Measurements from ENCODE around the gene MAPK7. TPM values are rescaled to one million over a fixed set of nuclear protein-coding genes. Genes with fewer than 3 reads are reported as not detected.

Gene MAPK7
- total RNA-seq, 2 experiments from 2014 or later: 25.1 to 27.1 TPM

- H3K4me3 Mint-ChIP-seq: no peak overlapping the region
- ATAC-seq (no peak), DNase-seq (no peak)
- intact Hi-C loops (cut with micrococcal nuclease): no loop called here
- no peak overlapping the region for H3K27ac Mint-ChIP-seq
- no peaks in the 10 kb centered on the region for H3K36me3 Mint-ChIP-seq (ENCODE audit: low read depth)
- H3K9me3 Mint-ChIP-seq: no peaks in the 10 kb centered on the region
- H3K4me1 Mint-ChIP-seq (ENCODE audit: low read depth): peaks cover 24% of the 10 kb centered on the region
- H3K27me3 Mint-ChIP-seq: peaks cover 4% of the 10 kb centered on the region
- ChIA-PET CTCF (interaction anchor here (0.6 to 7.8 kb wide), 6 partner anchors 8 to 89 kb away, joined by 3 to 133 read pairs (median 4); partner anchors contain the start of gene MAPK7), POLR2A (interaction anchor here (0.6 to 1.1 kb wide), 2 partner anchors 42 to 50 kb away, joined by 3 to 4 read pairs; no protein-coding TSS in a partner anchor)
- TF ChIP-seq, protein P1, sequence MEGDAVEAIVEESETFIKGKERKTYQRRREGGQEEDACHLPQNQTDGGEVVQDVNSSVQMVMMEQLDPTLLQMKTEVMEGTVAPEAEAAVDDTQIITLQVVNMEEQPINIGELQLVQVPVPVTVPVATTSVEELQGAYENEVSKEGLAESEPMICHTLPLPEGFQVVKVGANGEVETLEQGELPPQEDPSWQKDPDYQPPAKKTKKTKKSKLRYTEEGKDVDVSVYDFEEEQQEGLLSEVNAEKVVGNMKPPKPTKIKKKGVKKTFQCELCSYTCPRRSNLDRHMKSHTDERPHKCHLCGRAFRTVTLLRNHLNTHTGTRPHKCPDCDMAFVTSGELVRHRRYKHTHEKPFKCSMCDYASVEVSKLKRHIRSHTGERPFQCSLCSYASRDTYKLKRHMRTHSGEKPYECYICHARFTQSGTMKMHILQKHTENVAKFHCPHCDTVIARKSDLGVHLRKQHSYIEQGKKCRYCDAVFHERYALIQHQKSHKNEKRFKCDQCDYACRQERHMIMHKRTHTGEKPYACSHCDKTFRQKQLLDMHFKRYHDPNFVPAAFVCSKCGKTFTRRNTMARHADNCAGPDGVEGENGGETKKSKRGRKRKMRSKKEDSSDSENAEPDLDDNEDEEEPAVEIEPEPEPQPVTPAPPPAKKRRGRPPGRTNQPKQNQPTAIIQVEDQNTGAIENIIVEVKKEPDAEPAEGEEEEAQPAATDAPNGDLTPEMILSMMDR (IDR thresholded peaks at IDR 0.05): no peak
Observed at GRCh38 chr17:19365833-19366636, 12.3 kb upstream of the MAPK7 start.

DNA sequence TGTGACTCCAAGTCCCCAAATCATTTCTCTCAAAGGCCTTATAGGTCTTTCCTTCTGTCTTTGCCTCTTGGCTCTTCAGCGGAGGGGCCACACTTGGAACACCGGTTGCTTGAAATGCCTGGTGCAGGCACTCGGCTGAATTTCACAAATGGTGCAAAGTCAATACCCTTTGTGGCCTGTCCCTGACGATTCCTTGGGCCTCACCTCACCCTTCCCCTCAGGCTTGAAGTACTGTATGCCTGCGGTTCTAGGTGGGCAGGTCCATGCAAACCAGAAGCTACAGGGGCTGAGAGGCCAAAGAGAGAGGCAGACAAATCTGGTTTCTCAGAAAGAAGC is 11.7 kb upstream of the MAPK7 start:
- Mint-ChIP-seq H3K27ac (no peak overlapping the region), H3K9me3 (no peaks in the 10 kb centered on the region), H3K36me3 (ENCODE audit: low read depth) (no peaks in the 10 kb centered on the region), H3K4me3 (no peak overlapping the region), H3K4me1 (ENCODE audit: low read depth) (peaks cover 26% of the 10 kb centered on the region), H3K27me3 (peaks cover 1% of the 10 kb centered on the region)
- ChIA-PET POLR2A (no interaction called here), CTCF (interaction anchor here (1.0 to 7.8 kb wide), 3 partner anchors 11 to 88 kb away, joined by 3 to 133 read pairs (median 8); partner anchors contain the start of gene MAPK7)
- DNase-seq: no peak
- ATAC-seq: no peak
- TF ChIP-seq, protein P1 (IDR thresholded peaks at IDR 0.05): no peak
- intact Hi-C loops (cut with micrococcal nuclease): no loop called here

DNA sequence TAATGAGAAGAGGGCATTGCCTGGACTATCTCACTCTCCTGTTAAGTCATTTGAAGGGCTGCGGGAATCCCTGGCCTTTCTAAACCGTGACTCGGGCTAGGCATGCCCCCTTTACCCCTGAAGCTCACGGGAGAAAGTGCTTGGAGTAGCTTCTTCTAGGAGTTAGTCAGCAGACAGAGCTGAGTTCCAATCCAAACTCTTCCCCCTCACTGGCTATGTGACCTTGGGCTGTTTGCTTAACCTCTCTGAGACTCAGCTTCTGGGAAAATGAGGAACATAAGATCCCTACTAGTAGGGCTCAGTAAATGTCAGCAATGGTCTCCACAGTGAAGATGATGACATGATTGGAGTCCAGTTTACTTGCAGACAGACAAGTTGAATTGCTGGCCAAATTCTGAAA is 10.1 kb upstream of the MAPK7 start:
- H3K36me3 Mint-ChIP-seq (ENCODE audit: low read depth): no peaks in the 10 kb centered on the region
- H3K4me3 Mint-ChIP-seq: no peak overlapping the region
- ATAC-seq: no peak
- POLR2A ChIA-PET: no interaction called here
- TF ChIP-seq, protein P1 (IDR thresholded peaks at IDR 0.05): no peak
- intact Hi-C loops (cut with micrococcal nuclease): no loop called here
- no peak for DNase-seq
- no peaks in the 10 kb centered on the region for H3K27me3 Mint-ChIP-seq
- H3K9me3 Mint-ChIP-seq: no peaks in the 10 kb centered on the region
- peaks cover 29% of the 10 kb centered on the region for H3K4me1 Mint-ChIP-seq (ENCODE audit: low read depth)
- H3K27ac Mint-ChIP-seq: no peak overlapping the region
- CTCF ChIA-PET: interaction anchor here (1.7 to 7.8 kb wide), 2 partner anchors 10 to 80 kb away, joined by 3 to 133 read pairs; partner anchors contain the start of gene MAPK7

- POLR2A ChIA-PET: interaction anchor here (1.5 kb wide), 1 partner anchor 77 kb away, joined by 4 read pairs; no protein-coding TSS in a partner anchor
- H3K9me3 Mint-ChIP-seq: no peaks in the 10 kb centered on the region
- H3K36me3 Mint-ChIP-seq (ENCODE audit: low read depth): no peaks in the 10 kb centered on the region
- intact Hi-C loops (cut with micrococcal nuclease): no loop called here
- ATAC-seq (no peak), DNase-seq (no peak)
- H3K27ac Mint-ChIP-seq: no peak overlapping the region
- CTCF ChIA-PET: interaction anchor here (1.7 to 7.8 kb wide), 3 partner anchors 9 to 79 kb away, joined by 3 to 133 read pairs (median 4); partner anchors contain the start of gene MAPK7
- TF ChIP-seq, protein P1 (IDR thresholded peaks at IDR 0.05): no peak
- H3K27me3 Mint-ChIP-seq: no peaks in the 10 kb centered on the region
- H3K4me3 Mint-ChIP-seq: no peak overlapping the region
- peaks cover 29% of the 10 kb centered on the region for H3K4me1 Mint-ChIP-seq (ENCODE audit: low read depth)
Observed at GRCh38 chr17:19369107-19369778, 9.1 kb upstream of the MAPK7 start.
